CD4-positive, alpha-beta memory T cell (primary cell): ENCODE data around the gene RNASEH1. TPM values are rescaled to one million over a fixed set of nuclear protein-coding genes. Genes with fewer than 3 reads are reported as not detected.

Source experiments
- CTCF ChIA-PET: fragments of 350-600 bp; sonication (Branson Sonifier 250); formaldehyde crosslinking; loops from one replicate; lab custom pipeline; 2021; ENCODE audit warnings: inconsistent platforms; ENCODE audit not compliant: partially characterized antibody; lab: Charles Lee
- POLR2A ChIA-PET: fragments of 350-600 bp; sonication (Branson Sonifier 250); formaldehyde crosslinking; loops from one replicate; lab custom pipeline; 2021; ENCODE audit not compliant: partially characterized antibody; lab: Charles Lee
- DNase-seq, 5 donors: peaks; one replicate each; pipeline versions ENCODE4 v3.0.0 to v3.0.0-alpha.2; 2020 to 2022; ENCODE audit warnings: mixed read lengths in 1 of 5
- H3K27ac ChIP-seq: one replicate; pipeline ENCODE4 v1.7.0; 2013; ENCODE audit warnings: low read depth, low read length
- H3K27me3 ChIP-seq: 2 replicates; pipeline ENCODE4 v1.7.0; 2013; ENCODE audit warnings: mild to moderate bottlenecking, low read length, moderate library complexity; ENCODE audit not compliant: insufficient read depth
- H3K36me3 ChIP-seq: 2 replicates; pipeline ENCODE4 v1.7.0; 2013; ENCODE audit warnings: mild to moderate bottlenecking, low read length, moderate library complexity; ENCODE audit not compliant: insufficient read depth
- H3K4me1 ChIP-seq: 2 replicates; pipeline ENCODE4 v1.7.0; 2013; ENCODE audit warnings: mild to moderate bottlenecking, low read length, moderate library complexity; ENCODE audit not compliant: insufficient read depth
- H3K4me3 ChIP-seq, 2 donors: one replicate each; pipeline ENCODE4 v1.7.0; 2013; ENCODE audit warnings: low read length in 2 of 2, mild to moderate bottlenecking in 1 of 2
- H3K9me3 ChIP-seq, 2 donors: one replicate each; pipeline ENCODE4 v1.7.0; 2013; ENCODE audit warnings: low read length in 2 of 2, control low read depth in 1 of 2; ENCODE audit not compliant: control insufficient read depth in 1 of 2
- H3K27ac Mint-ChIP-seq, 7 donors: one replicate each; pipeline ENCODE4 v1.8.0; 2020 to 2021; ENCODE audit warnings: mixed read lengths in 7 of 7, mild to moderate bottlenecking in 6 of 7, inconsistent platforms in 3 of 7, moderate library complexity in 3 of 7
- H3K27me3 Mint-ChIP-seq, 2 donors: one replicate each; pipeline ENCODE4 v1.8.0; 2020 to 2021; ENCODE audit warnings: mixed read lengths in 2 of 2
- H3K36me3 Mint-ChIP-seq, 2 donors: one replicate each; pipeline ENCODE4 v1.8.0; 2020 to 2021; ENCODE audit warnings: mixed read lengths in 2 of 2, inconsistent platforms in 1 of 2, mild to moderate bottlenecking in 1 of 2
- H3K4me1 Mint-ChIP-seq, 4 donors: one replicate each; pipeline ENCODE4 v1.8.0; 2020 to 2021; ENCODE audit warnings: mixed read lengths in 4 of 4, mild to moderate bottlenecking in 1 of 4
- H3K4me3 Mint-ChIP-seq, 8 donors: one replicate each; pipeline ENCODE4 v1.8.0; 2020 to 2021; ENCODE audit warnings: mixed read lengths in 8 of 8, mild to moderate bottlenecking in 7 of 8, moderate library complexity in 6 of 8, inconsistent platforms in 3 of 8
- H3K9me3 Mint-ChIP-seq, 8 donors: one replicate each; pipeline ENCODE4 v1.8.0; 2020 to 2021; ENCODE audit warnings: mixed read lengths in 8 of 8, mild to moderate bottlenecking in 5 of 8, inconsistent platforms in 3 of 8, moderate library complexity in 1 of 8
- intact Hi-C: fragments of 100-400 bp; cut with micrococcal nuclease; formaldehyde crosslinking; loops from one replicate; pipeline ENCODE4 v1.15.1; 2023
- polyA plus RNA-seq, 2 donors: library from polyadenylated mRNA; unstranded; fragments of 300-500 nt; fragmentation: Illumina TruSeq; gene quantifications; one replicate each; pipeline ENCODE4 v1.2.3, GENCODE V29; 2021
- total RNA-seq, 2 experiments: library from RNA; stranded (reverse); gene quantifications; one replicate each; pipeline ENCODE4 v1.2.3, GENCODE V29; 2021

The RNASEH1 gene
- total and polyA plus RNA-seq, 4 experiments from 2014 or later, result 22.0 to 43.1 (median 27.3) TPM

- intact Hi-C loops, result no loop called here
- ChIA-PET POLR2A (no interaction called here), CTCF (no interaction called here)
- peaks cover 0 to 2% (median 0%) of the 10 kb centered on the region in 8 donors for H3K9me3 Mint-ChIP-seq
- DNase-seq, result no peak
- H3K4me3 ChIP-seq, result no peak overlapping the region
- H3K27me3 ChIP-seq, result no peaks in the 10 kb centered on the region
- no peaks in the 10 kb centered on the region for H3K4me1 ChIP-seq
- H3K27ac ChIP-seq, result no peak overlapping the region
- H3K4me1 Mint-ChIP-seq, result no peaks in the 10 kb centered on the region
- peak overlapping the region in 2 of 7 donors; percentile 35 to 37 for H3K27ac Mint-ChIP-seq
- peak overlapping the region in 3 of 8 donors; percentile 18 to 64 (median 63) for H3K4me3 Mint-ChIP-seq
- no peaks in the 10 kb centered on the region for H3K27me3 Mint-ChIP-seq
- peaks cover 9 to 14% of the 10 kb centered on the region in 2 donors for H3K36me3 Mint-ChIP-seq
- no peaks in the 10 kb centered on the region for H3K9me3 ChIP-seq
- H3K36me3 ChIP-seq, result no peaks in the 10 kb centered on the region
These were observed 22.1 kb downstream of the RNASEH1 start for GRCh38 chr2:3535794-3536681.

- intact Hi-C loops, result no loop called here
- no peaks in the 10 kb centered on the region for H3K27me3 Mint-ChIP-seq
- no peaks in the 10 kb centered on the region for H3K4me1 Mint-ChIP-seq
- H3K36me3 Mint-ChIP-seq, result peaks cover 9 to 10% of the 10 kb centered on the region in 2 donors
- H3K4me3 Mint-ChIP-seq, result no peak overlapping the region
- no peaks in the 10 kb centered on the region for H3K27me3 ChIP-seq
- POLR2A ChIA-PET, result no interaction called here
- no peaks in the 10 kb centered on the region for H3K36me3 ChIP-seq
- H3K27ac Mint-ChIP-seq, result peak overlapping the region in 1 of 7 donors; percentile 35
- H3K9me3 ChIP-seq, result no peaks in the 10 kb centered on the region
- no peak overlapping the region for H3K4me3 ChIP-seq
- CTCF ChIA-PET, result no interaction called here
- H3K9me3 Mint-ChIP-seq, result peaks cover 0 to 2% (median 0%) of the 10 kb centered on the region in 8 donors
- DNase-seq, result no peak
- H3K4me1 ChIP-seq, result no peaks in the 10 kb centered on the region
- no peak overlapping the region for H3K27ac ChIP-seq
These were observed 22.7 kb downstream of the RNASEH1 start for GRCh38 chr2:3535467-3535793.

GRCh38 chr2:3534251-3534814 lies 23.8 kb downstream of the RNASEH1 start:
- H3K36me3 ChIP-seq, result no peaks in the 10 kb centered on the region
- Mint-ChIP-seq H3K4me1 (no peaks in the 10 kb centered on the region), H3K9me3 (peaks cover 0 to 2% (median 0%) of the 10 kb centered on the region in 8 donors), H3K4me3 (no peak overlapping the region), H3K27ac (no peak overlapping the region), H3K27me3 (no peaks in the 10 kb centered on the region), H3K36me3 (peaks cover 2 to 3% of the 10 kb centered on the region in 2 donors)
- ChIA-PET CTCF (no interaction called here), POLR2A (no interaction called here)
- H3K27me3 ChIP-seq, result no peaks in the 10 kb centered on the region
- intact Hi-C loops, result no loop called here
- no peak for DNase-seq
- H3K9me3 ChIP-seq, result no peaks in the 10 kb centered on the region
- no peak overlapping the region for H3K27ac ChIP-seq
- H3K4me3 ChIP-seq, result no peak overlapping the region
- H3K4me1 ChIP-seq, result no peaks in the 10 kb centered on the region

DNA sequence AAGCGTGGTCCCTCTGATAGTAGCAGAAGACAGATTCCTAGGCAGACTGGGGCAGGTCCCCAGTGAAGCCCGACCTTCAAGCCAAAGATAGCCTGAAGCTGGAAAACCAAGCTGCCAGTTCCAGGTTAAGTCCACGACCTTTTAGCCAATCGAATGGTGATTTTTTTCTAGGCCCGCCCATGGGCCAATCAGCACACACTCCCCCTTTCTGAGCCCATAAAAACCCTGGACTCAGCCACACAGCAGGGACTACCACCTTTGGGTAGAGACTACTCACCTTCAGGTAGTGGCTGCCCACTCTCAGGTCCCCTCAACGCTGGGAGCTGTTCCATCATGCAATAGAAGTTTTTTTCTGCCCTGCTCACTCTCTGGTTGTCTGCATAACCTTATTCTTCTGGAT lies 24.3 kb downstream of the RNASEH1 start:
- Histone ChIP-seq H3K4me3 (no peak overlapping the region), H3K27me3 (no peaks in the 10 kb centered on the region), H3K4me1 (no peaks in the 10 kb centered on the region), H3K36me3 (no peaks in the 10 kb centered on the region), H3K9me3 (no peaks in the 10 kb centered on the region), H3K27ac (no peak overlapping the region)
- no peaks in the 10 kb centered on the region for H3K4me1 Mint-ChIP-seq
- intact Hi-C loops, result no loop called here
- H3K9me3 Mint-ChIP-seq, result peaks cover 0 to 2% (median 0%) of the 10 kb centered on the region in 8 donors
- H3K36me3 Mint-ChIP-seq, result no peaks in the 10 kb centered on the region
- no peak overlapping the region for H3K4me3 Mint-ChIP-seq
- ChIA-PET POLR2A (no interaction called here), CTCF (no interaction called here)
- peak overlapping the region in 1 of 7 donors; percentile 51 for H3K27ac Mint-ChIP-seq
- DNase-seq, result no peak
- H3K27me3 Mint-ChIP-seq, result no peaks in the 10 kb centered on the region

- ChIA-PET CTCF (no interaction called here), POLR2A (no interaction called here)
- H3K9me3 Mint-ChIP-seq, result no peaks in the 10 kb centered on the region
- Histone ChIP-seq H3K4me1 (no peaks in the 10 kb centered on the region), H3K4me3 (no peak overlapping the region), H3K27me3 (no peaks in the 10 kb centered on the region), H3K27ac (no peak overlapping the region), H3K9me3 (no peaks in the 10 kb centered on the region), H3K36me3 (no peaks in the 10 kb centered on the region)
- no peak overlapping the region for H3K4me3 Mint-ChIP-seq
- H3K4me1 Mint-ChIP-seq, result no peaks in the 10 kb centered on the region
- no peak overlapping the region for H3K27ac Mint-ChIP-seq
- intact Hi-C loops, result no loop called here
- DNase-seq, result no peak
- H3K36me3 Mint-ChIP-seq, result no peaks in the 10 kb centered on the region
- no peaks in the 10 kb centered on the region for H3K27me3 Mint-ChIP-seq
These were observed 25.2 kb downstream of the RNASEH1 start for GRCh38 chr2:3532941-3533340.

GRCh38 chr2:3529316-3530025 lies 28.7 kb downstream of the RNASEH1 start:
- Mint-ChIP-seq H3K27ac (no peak overlapping the region), H3K36me3 (no peaks in the 10 kb centered on the region), H3K27me3 (no peaks in the 10 kb centered on the region), H3K4me3 (no peak overlapping the region), H3K9me3 (no peaks in the 10 kb centered on the region), H3K4me1 (no peaks in the 10 kb centered on the region)
- ChIA-PET CTCF (no interaction called here), POLR2A (no interaction called here)
- DNase-seq, result no peak
- Histone ChIP-seq H3K4me1 (no peaks in the 10 kb centered on the region), H3K36me3 (no peaks in the 10 kb centered on the region), H3K27ac (no peak overlapping the region), H3K27me3 (no peaks in the 10 kb centered on the region), H3K9me3 (no peaks in the 10 kb centered on the region), H3K4me3 (no peak overlapping the region)
- intact Hi-C loops, result no loop called here
